Activated CD4-positive, alpha-beta T cell treated with anti-CD3 and anti-CD28 coated beads, Interleukin-2, amount 50 U/mL, for 48 hours (primary cell): ENCODE measurements around the gene PKD2L2.
"Not testable (repeated sequence)": the region's sequence is repeated elsewhere in the genome, so short reads cannot be mapped to it uniquely, and the experiment has no call there.

Source experiments
- DNase-seq, 2 experiments: peaks; one replicate each; pipeline ENCODE4 v3.0.0-alpha.2; 2020

PKD2L2 gene

DNA sequence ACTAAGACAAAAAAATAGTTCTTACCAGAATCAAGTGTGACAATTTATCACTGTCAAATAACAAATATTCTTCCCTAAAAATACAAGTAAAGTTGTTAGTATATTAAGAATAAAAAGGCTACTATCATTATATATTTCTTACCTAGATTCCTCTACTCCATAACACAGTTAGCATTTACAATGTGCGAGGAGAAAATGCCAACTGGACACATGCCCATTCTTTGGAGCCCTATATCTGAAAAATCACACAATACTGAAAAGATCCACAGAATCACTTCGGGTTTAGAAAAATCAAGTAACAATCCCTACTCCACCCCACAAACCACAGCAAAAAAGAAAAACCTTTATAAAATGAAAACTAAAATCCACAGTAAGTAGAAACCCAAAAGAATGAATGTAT, 70.9 kb downstream of the PKD2L2 start:
- DNase-seq: no peak

DNA sequence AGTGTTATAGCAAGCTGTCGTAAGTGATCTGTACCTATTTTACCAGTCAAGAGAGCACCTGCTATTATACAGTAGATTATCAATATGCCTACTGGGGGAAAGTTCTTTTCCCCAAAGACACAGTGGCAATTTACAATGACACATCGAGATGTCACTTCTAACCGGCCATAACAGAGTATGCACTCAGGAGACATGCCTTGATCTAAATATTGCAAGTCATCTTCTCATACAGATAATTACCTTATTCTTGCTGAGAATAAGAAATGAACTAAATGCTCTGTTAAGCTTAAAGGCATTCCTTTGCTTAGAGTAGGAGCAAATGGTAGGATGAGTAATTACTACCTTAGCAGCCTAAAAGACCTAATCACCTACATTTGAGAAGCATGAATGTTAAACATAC, 71.6 kb downstream of the PKD2L2 start:
- no peak for DNase-seq

DNA sequence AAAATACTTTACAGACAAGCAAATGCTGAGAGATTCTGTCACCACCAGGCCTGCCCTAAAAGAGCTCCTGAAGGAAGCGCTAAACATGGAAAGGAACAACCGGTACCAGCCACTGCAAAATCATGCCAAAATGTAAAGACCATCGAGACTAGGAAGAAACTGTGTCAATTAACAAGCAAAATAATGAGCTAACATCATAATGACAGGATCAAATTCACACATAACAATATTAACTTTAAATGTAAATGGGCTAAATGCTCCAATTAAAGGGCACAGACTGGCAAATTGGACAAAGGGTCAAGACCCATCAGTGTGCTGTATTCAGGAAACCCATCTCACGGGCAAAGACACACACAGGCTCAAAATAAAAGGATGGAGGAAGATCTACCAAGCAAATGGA, 81.1 kb downstream of the PKD2L2 start:
- DNase-seq: not testable (repeated sequence)

DNA sequence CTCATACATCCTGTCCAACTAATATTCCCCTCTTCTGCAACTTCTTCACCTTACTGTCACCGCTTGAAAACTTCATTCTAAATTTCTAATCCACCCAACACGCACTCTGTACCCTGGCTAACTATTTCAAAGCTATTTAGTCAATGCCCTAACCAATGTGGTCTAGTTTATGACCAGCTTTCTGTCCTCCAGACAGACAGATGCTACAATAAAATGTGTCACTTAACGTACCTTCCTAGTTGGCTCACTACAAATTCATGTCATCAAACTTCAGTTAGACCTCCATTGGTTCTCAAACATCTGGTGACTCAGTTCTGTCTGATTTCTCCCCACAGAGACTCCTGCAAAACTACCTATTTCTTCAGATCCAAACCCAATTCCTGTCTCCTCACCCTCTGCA, 86.0 kb downstream of the PKD2L2 start:
- DNase-seq: no peak

DNA sequence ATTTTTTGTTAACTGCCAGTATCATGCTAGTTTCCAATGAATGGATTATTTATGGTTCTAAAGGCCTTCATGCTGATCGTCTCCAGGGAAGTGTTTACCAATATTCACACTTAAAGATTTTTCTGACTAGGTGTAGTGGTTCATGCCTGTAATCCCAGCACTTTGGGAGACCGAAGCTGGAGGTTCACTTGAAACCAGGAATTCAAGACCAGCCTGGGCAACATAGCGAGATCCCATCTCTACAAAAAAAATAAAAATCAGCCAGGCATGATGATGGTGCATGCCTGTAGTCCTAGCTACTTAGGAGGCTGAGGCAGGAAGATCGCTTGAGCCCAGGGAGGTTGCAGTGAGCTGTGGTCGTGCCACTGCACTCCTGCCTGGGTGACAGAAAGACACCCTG, 100.2 kb downstream of the PKD2L2 start:
- DNase-seq: no peak
